HG03175 (cell line): Measurements from ENCODE around the gene TMEM209.
"Not testable (repeated sequence)": the region's sequence is repeated elsewhere in the genome, so short reads cannot be mapped to it uniquely, and the experiment has no call there.

Source experiments
- ATAC-seq: cut with Tn5 transposase; IDR thresholded peaks from one replicate; pipeline ENCODE4 v1.9.1; 2021; ENCODE audit warnings: mild to moderate bottlenecking, moderate library complexity; ENCODE audit not compliant: unreplicated experiment

The TMEM209 gene

GRCh38 chr7:130218806-130219620 lies 13.8 kb upstream of the TMEM209 start:
- ATAC-seq: no peak

GRCh38 chr7:130216750-130217149 lies 11.5 kb upstream of the TMEM209 start:
- ATAC-seq: no peak

- ATAC-seq: no peak
These were observed 10.8 kb upstream of the TMEM209 start for GRCh38 chr7:130216025-130216424.

- no peak for ATAC-seq
These were observed 8.6 kb upstream of the TMEM209 start for GRCh38 chr7:130213828-130214227.

- ATAC-seq: no peak
These were observed 5.2 kb upstream of the TMEM209 start for GRCh38 chr7:130210181-130210935.

GRCh38 chr7:130208516-130208915 lies 3.3 kb upstream of the TMEM209 start:
- ATAC-seq: no peak

GRCh38 chr7:130207642-130208041 lies 2.4 kb upstream of the TMEM209 start, which contains the start of gene SSMEM1:
Gene SSMEM1, plus strand, starts transcription at chr7:130207860. Its CDS starts 51 bp downstream, at chr7:130207911.
- ATAC-seq: no peak

GRCh38 chr7:130207033-130207432 lies 1.8 kb upstream of the TMEM209 start:
- no peak for ATAC-seq

GRCh38 chr7:130201796-130202195 lies 3.4 kb downstream of the TMEM209 start:
- ATAC-seq: no peak

- ATAC-seq: no peak
These were observed 8.1 kb downstream of the TMEM209 start for GRCh38 chr7:130197094-130197493.

GRCh38 chr7:130196476-130196875 lies 8.7 kb downstream of the TMEM209 start:
- ATAC-seq: no peak

- no peak for ATAC-seq
These were observed 9.8 kb downstream of the TMEM209 start for GRCh38 chr7:130195396-130195795.

GRCh38 chr7:130191791-130192190 lies 13.4 kb downstream of the TMEM209 start:
- no peak for ATAC-seq

GRCh38 chr7:130189343-130189742 lies 15.9 kb downstream of the TMEM209 start:
- ATAC-seq: no peak

- no peak for ATAC-seq
These were observed 17.8 kb downstream of the TMEM209 start for GRCh38 chr7:130187360-130187759.

GRCh38 chr7:130184349-130184748 lies 20.9 kb downstream of the TMEM209 start:
- ATAC-seq: not testable (repeated sequence)

GRCh38 chr7:130182990-130183389 lies 22.2 kb downstream of the TMEM209 start:
- peak; percentile 78 for ATAC-seq

- no peak for ATAC-seq
These were observed 24.0 kb downstream of the TMEM209 start for GRCh38 chr7:130181263-130181605.

- no peak for ATAC-seq
These were observed 24.5 kb downstream of the TMEM209 start for GRCh38 chr7:130180571-130181262.

- no peak for ATAC-seq
These were observed 25.6 kb downstream of the TMEM209 start for GRCh38 chr7:130179631-130180030.

GRCh38 chr7:130178251-130178650 lies 27.0 kb downstream of the TMEM209 start:
- no peak for ATAC-seq
